ENCODE results near the gene TBC1D26. TPM values are rescaled to one million over a fixed set of nuclear protein-coding genes. Genes with fewer than 3 reads are reported as not detected.
A peak's percentile ranks its signal among the peaks of the same experiment; 100 is the strongest.
"Not testable (repeated sequence)": the region's sequence is repeated elsewhere in the genome, so short reads cannot be mapped to it uniquely, and the experiment has no call there.

The TBC1D26 gene
- total RNA-seq, 1 donor: not detected

DNA sequence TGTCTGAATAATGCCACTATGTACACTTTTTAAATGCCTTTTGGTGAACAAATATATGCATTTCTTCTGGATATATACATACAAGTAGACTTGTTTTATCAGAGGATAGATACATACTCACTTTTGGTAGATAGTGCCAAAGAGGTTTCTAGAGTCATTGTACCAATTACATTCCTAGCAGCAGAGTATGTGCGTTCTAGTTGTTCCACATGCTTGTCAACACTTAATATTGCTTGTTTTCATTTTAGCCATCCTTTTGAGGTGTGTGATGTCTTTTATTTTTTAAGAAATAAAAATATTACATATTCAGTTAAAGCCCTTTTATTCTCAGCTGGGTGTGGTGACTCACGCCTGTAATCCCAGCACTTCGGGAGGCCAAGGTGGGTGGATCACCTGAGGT is 23.2 kb upstream of the TBC1D26 start:
- peaks cover 41% of the 10 kb centered on the region for H3K36me3 ChIP-seq (ENCODE audit: insufficient read depth, low read length)
- H2AFZ ChIP-seq (ENCODE audit: low read length); H3K4me3 ChIP-seq (ENCODE audit: insufficient read depth, low read length); DNase-seq (ENCODE audit: insufficient read length, low spot score, missing footprints); H3K79me2 ChIP-seq (ENCODE audit: insufficient read depth, low read length); H3K27ac ChIP-seq (ENCODE audit: low read depth, low read length); H3K9me3 ChIP-seq (ENCODE audit: low read depth, low read length); H3K27me3 ChIP-seq (ENCODE audit: insufficient read depth, low read length); H3K4me2 ChIP-seq (ENCODE audit: insufficient read depth, low read length); H3K4me1 ChIP-seq (ENCODE audit: insufficient read depth, low read length); H4K20me1 ChIP-seq (ENCODE audit: insufficient read depth, low read length): not testable (repeated sequence)

GRCh38 chr17:15716601-15717563 is 15.2 kb upstream of the TBC1D26 start:
- not testable (repeated sequence) for H3K36me3 ChIP-seq (ENCODE audit: insufficient read depth, low read length); DNase-seq (ENCODE audit: insufficient read length, low spot score, missing footprints); H3K4me2 ChIP-seq (ENCODE audit: insufficient read depth, low read length); H3K27ac ChIP-seq (ENCODE audit: low read depth, low read length); H3K79me2 ChIP-seq (ENCODE audit: insufficient read depth, low read length); H3K9me3 ChIP-seq (ENCODE audit: low read depth, low read length); H3K4me3 ChIP-seq (ENCODE audit: insufficient read depth, low read length); H3K27me3 ChIP-seq (ENCODE audit: insufficient read depth, low read length); H2AFZ ChIP-seq (ENCODE audit: low read length); H4K20me1 ChIP-seq (ENCODE audit: insufficient read depth, low read length); H3K4me1 ChIP-seq (ENCODE audit: insufficient read depth, low read length)

DNA sequence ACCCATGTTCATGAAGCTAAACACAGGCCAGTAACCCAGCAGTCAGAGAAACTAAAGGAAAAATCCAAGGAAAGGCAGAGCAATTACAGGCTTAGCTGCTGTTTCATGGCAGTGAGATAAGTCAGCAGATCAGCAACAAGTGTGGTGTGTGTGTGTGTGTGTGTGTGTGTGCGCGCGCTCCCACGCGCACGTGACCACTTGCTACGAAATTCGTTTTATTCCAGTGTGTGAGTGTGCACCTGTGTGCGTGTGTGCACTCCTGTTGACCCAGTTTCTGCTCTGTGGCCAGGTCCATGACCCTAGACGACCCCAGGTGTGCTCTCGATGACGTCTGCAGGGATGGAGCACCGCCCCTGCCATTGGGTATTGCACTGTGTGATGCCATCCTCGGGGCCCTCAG is 1.5 kb upstream of the TBC1D26 start:
- not testable (repeated sequence) for H3K4me1 ChIP-seq (ENCODE audit: insufficient read depth, low read length); DNase-seq (ENCODE audit: insufficient read length, low spot score, missing footprints); H3K9me3 ChIP-seq (ENCODE audit: low read depth, low read length); H3K79me2 ChIP-seq (ENCODE audit: insufficient read depth, low read length); H3K4me2 ChIP-seq (ENCODE audit: insufficient read depth, low read length); H3K36me3 ChIP-seq (ENCODE audit: insufficient read depth, low read length); H2AFZ ChIP-seq (ENCODE audit: low read length); H4K20me1 ChIP-seq (ENCODE audit: insufficient read depth, low read length); H3K27ac ChIP-seq (ENCODE audit: low read depth, low read length); H3K27me3 ChIP-seq (ENCODE audit: insufficient read depth, low read length); H3K4me3 ChIP-seq (ENCODE audit: insufficient read depth, low read length)

- H4K20me1 ChIP-seq (ENCODE audit: insufficient read depth, low read length); H3K4me3 ChIP-seq (ENCODE audit: insufficient read depth, low read length); H3K79me2 ChIP-seq (ENCODE audit: insufficient read depth, low read length); H3K27me3 ChIP-seq (ENCODE audit: insufficient read depth, low read length); H3K9me3 ChIP-seq (ENCODE audit: low read depth, low read length); DNase-seq (ENCODE audit: insufficient read length, low spot score, missing footprints); H3K27ac ChIP-seq (ENCODE audit: low read depth, low read length); H2AFZ ChIP-seq (ENCODE audit: low read length); H3K4me2 ChIP-seq (ENCODE audit: insufficient read depth, low read length); H3K36me3 ChIP-seq (ENCODE audit: insufficient read depth, low read length); H3K4me1 ChIP-seq (ENCODE audit: insufficient read depth, low read length): not testable (repeated sequence)
Measured at GRCh38 chr17:15733174-15733789, 1.2 kb downstream of the TBC1D26 start.

DNA sequence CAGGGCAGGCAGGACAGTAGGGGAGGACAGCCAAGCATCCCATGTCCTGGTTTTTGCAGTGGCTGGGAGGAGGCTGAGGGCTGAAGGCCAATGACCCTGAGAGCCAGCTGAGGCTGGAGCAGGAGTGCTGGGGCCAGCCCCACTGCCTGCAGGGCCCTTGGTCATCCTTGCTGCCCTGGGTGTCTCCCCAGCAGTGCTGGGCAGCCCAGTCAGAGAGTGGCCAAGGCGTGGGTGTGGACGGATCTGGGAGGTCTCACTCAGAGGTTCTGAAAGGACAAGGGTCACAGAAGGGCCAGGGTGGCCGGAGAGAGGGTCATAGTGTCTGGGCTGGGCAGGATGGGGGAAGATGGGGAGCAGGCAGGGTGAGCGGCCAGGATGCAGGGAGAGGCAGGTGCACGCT is 4.5 kb downstream of the TBC1D26 start:
- H3K79me2 ChIP-seq (ENCODE audit: insufficient read depth, low read length); H2AFZ ChIP-seq (ENCODE audit: low read length); H3K36me3 ChIP-seq (ENCODE audit: insufficient read depth, low read length); H3K9me3 ChIP-seq (ENCODE audit: low read depth, low read length); H3K4me2 ChIP-seq (ENCODE audit: insufficient read depth, low read length); H3K27ac ChIP-seq (ENCODE audit: low read depth, low read length); H3K4me3 ChIP-seq (ENCODE audit: insufficient read depth, low read length); DNase-seq (ENCODE audit: insufficient read length, low spot score, missing footprints); H4K20me1 ChIP-seq (ENCODE audit: insufficient read depth, low read length); H3K4me1 ChIP-seq (ENCODE audit: insufficient read depth, low read length); H3K27me3 ChIP-seq (ENCODE audit: insufficient read depth, low read length): not testable (repeated sequence)

GRCh38 chr17:15738066-15738465 is 6.0 kb downstream of the TBC1D26 start:
- H3K4me2 ChIP-seq (ENCODE audit: insufficient read depth, low read length): no peak overlapping the region
- H3K79me2 ChIP-seq (ENCODE audit: insufficient read depth, low read length): no peaks in the 10 kb centered on the region
- no peak for DNase-seq (ENCODE audit: insufficient read length, low spot score, missing footprints)
- no peaks in the 10 kb centered on the region for H3K27me3 ChIP-seq (ENCODE audit: insufficient read depth, low read length)
- H2AFZ ChIP-seq (ENCODE audit: low read length): no peak overlapping the region
- no peak overlapping the region for H3K4me3 ChIP-seq (ENCODE audit: insufficient read depth, low read length)
- H3K36me3 ChIP-seq (ENCODE audit: insufficient read depth, low read length): no peaks in the 10 kb centered on the region
- H4K20me1 ChIP-seq (ENCODE audit: insufficient read depth, low read length): no peaks in the 10 kb centered on the region
- H3K9me3 ChIP-seq (ENCODE audit: low read depth, low read length): no peaks in the 10 kb centered on the region
- TF ChIP-seq, protein P1, sequence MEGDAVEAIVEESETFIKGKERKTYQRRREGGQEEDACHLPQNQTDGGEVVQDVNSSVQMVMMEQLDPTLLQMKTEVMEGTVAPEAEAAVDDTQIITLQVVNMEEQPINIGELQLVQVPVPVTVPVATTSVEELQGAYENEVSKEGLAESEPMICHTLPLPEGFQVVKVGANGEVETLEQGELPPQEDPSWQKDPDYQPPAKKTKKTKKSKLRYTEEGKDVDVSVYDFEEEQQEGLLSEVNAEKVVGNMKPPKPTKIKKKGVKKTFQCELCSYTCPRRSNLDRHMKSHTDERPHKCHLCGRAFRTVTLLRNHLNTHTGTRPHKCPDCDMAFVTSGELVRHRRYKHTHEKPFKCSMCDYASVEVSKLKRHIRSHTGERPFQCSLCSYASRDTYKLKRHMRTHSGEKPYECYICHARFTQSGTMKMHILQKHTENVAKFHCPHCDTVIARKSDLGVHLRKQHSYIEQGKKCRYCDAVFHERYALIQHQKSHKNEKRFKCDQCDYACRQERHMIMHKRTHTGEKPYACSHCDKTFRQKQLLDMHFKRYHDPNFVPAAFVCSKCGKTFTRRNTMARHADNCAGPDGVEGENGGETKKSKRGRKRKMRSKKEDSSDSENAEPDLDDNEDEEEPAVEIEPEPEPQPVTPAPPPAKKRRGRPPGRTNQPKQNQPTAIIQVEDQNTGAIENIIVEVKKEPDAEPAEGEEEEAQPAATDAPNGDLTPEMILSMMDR (IDR thresholded peaks at IDR 0.05; ENCODE audit: extremely low read depth, low read depth, low read length): no peak
- H3K4me1 ChIP-seq (ENCODE audit: insufficient read depth, low read length): no peaks in the 10 kb centered on the region
- H3K27ac ChIP-seq (ENCODE audit: low read depth, low read length): no peak overlapping the region

DNA sequence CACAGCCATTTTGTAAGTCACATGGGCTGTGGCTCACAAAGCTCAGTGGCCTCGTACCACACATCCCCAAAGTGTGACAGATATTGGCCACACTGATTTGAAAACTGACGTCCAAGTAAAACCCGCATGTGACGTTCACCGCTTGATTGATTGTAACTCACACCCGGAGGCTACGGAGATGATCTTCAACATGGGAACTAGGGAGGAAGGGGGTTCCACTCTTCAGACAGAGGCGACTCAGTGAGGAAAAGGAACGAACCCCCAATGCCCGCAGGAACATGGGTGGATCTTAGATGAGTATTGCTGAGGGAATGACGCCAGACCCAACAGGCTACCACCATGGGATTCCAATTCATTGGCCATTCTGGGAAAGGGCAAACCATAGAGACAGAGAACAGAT is 7.2 kb downstream of the TBC1D26 start:
- not testable (repeated sequence) for H3K27ac ChIP-seq (ENCODE audit: low read depth, low read length); H3K36me3 ChIP-seq (ENCODE audit: insufficient read depth, low read length); H3K4me2 ChIP-seq (ENCODE audit: insufficient read depth, low read length); H3K27me3 ChIP-seq (ENCODE audit: insufficient read depth, low read length); H4K20me1 ChIP-seq (ENCODE audit: insufficient read depth, low read length); DNase-seq (ENCODE audit: insufficient read length, low spot score, missing footprints); H3K9me3 ChIP-seq (ENCODE audit: low read depth, low read length); H3K4me3 ChIP-seq (ENCODE audit: insufficient read depth, low read length); H3K4me1 ChIP-seq (ENCODE audit: insufficient read depth, low read length); H3K79me2 ChIP-seq (ENCODE audit: insufficient read depth, low read length); H2AFZ ChIP-seq (ENCODE audit: low read length)

- not testable (repeated sequence) for H3K36me3 ChIP-seq (ENCODE audit: insufficient read depth, low read length); H4K20me1 ChIP-seq (ENCODE audit: insufficient read depth, low read length); H3K27ac ChIP-seq (ENCODE audit: low read depth, low read length); H3K4me2 ChIP-seq (ENCODE audit: insufficient read depth, low read length); H3K79me2 ChIP-seq (ENCODE audit: insufficient read depth, low read length); H3K4me1 ChIP-seq (ENCODE audit: insufficient read depth, low read length); H3K9me3 ChIP-seq (ENCODE audit: low read depth, low read length); H3K4me3 ChIP-seq (ENCODE audit: insufficient read depth, low read length); H2AFZ ChIP-seq (ENCODE audit: low read length); H3K27me3 ChIP-seq (ENCODE audit: insufficient read depth, low read length)
- DNase-seq (ENCODE audit: insufficient read length, low spot score, missing footprints): peak; percentile 77
Measured at GRCh38 chr17:15740041-15740440, 8.0 kb downstream of the TBC1D26 start.

All from osteoblast (primary cell).